HepG2 (cell line): Measurements from ENCODE around the gene S100Z. TPM values are rescaled to one million over a fixed set of nuclear protein-coding genes. Genes with fewer than 3 reads are reported as not detected.

Source experiments
- ATAC-seq: fragments of 200-7000 bp; cut with Tn5 transposase; 3 replicates; pipeline ENCODE4 v1.9.1; 2020; ENCODE audit warnings: mild to moderate bottlenecking, moderate library complexity
- BruUV-seq: library from RNA; stranded (reverse); fragments of 400-500 nt; replicated peaks from 2 replicates; lab custom pipeline; 2021; lab: Mats Ljungman, UMichigan
- CTCF ChIA-PET: fragments of 300-600 bp; formaldehyde crosslinking; extraction: SDS; loops from one replicate; lab custom pipeline; 2021; ENCODE audit warnings: low total read pairs, inconsistent platforms, low intra/inter-chr PET ratio; lab: Yijun Ruan, JAX
- POLR2A ChIA-PET: fragments of 350-600 bp; sonication (Branson Sonifier 250); formaldehyde crosslinking; loops from one replicate; lab custom pipeline; 2020; ENCODE audit warnings: antibody characterized with exemption, inconsistent platforms; lab: Yijun Ruan, JAX
- DNase-seq: peaks from one replicate; pipeline ENCODE4 v3.0.0-alpha.2; 2015; ENCODE audit warnings: low spot score
- FAIRE-seq: peaks from 3 replicates; lab custom pipeline; 2011; peaks lifted over from hg19 to GRCh38; lab: Jason Lieb, UNC
- H2AFZ ChIP-seq: one replicate; pipeline ENCODE4 v1.6.1; 2011; ENCODE audit warnings: low read length, inconsistent platforms
- H3K27ac ChIP-seq: fragments of 300-600 bp; 3 replicates; pipeline ENCODE4 v1.8.0; 2011; ENCODE audit warnings: mixed run types, mild to moderate bottlenecking, mixed read lengths, low read length, inconsistent platforms; ENCODE audit not compliant: insufficient read depth; ENCODE audit errors: extremely low read length
- H3K27me3 ChIP-seq, 2 experiments: fragments of 200-600 bp in 1 of 2; 2 replicates in 1 of 2; 3 replicates in 1 of 2; pipeline versions ENCODE4 v1.6.0 to v1.8.0; 2011; ENCODE audit warnings: low read length in 2 of 2, mild to moderate bottlenecking in 2 of 2, moderate library complexity in 2 of 2, inconsistent platforms in 1 of 2; ENCODE audit not compliant: insufficient read depth in 2 of 2, control insufficient read depth in 1 of 2
- H3K36me3 ChIP-seq, 2 experiments: fragments of 200-600 bp in 1 of 2; replicated peaks in 1 of 2; 2 replicates in 1 of 2; 3 replicates in 1 of 2; pipeline versions ENCODE4 v1.5.1 to v1.8.0; 2011; ENCODE audit warnings: low read length in 2 of 2, inconsistent platforms in 1 of 2; ENCODE audit not compliant: insufficient read depth in 2 of 2, control insufficient read depth in 1 of 2
- H3K4me1 ChIP-seq: 2 replicates; pipeline ENCODE4 v1.5.1; 2012; ENCODE audit warnings: low read length, inconsistent platforms; ENCODE audit not compliant: insufficient read depth
- H3K4me2 ChIP-seq: 2 replicates; pipeline ENCODE4 v1.6.0; 2011; ENCODE audit warnings: low read depth, low read length, inconsistent platforms
- H3K4me3 ChIP-seq, 3 experiments: fragments of 200-600 bp in 1 of 3; sonication (generic), shearing (Covaris generic) in 1 of 3; replicated peaks in 1 of 3; 2 replicates each; pipeline ENCODE4 v1.5.1; 2011 to 2016; ENCODE audit warnings: low read length in 3 of 3, inconsistent platforms in 2 of 3, low read depth in 2 of 3, mild to moderate bottlenecking in 2 of 3, control low read depth in 1 of 3, mixed read lengths in 1 of 3; ENCODE audit not compliant: insufficient read depth in 1 of 3
- H3K79me2 ChIP-seq: one replicate; pipeline ENCODE4 v1.6.1; 2011; ENCODE audit warnings: low read length, inconsistent platforms; ENCODE audit not compliant: insufficient read depth
- H3K9ac ChIP-seq: 2 replicates; pipeline ENCODE4 v1.6.0; 2011; ENCODE audit warnings: mild to moderate bottlenecking, low read depth, low read length, inconsistent platforms; ENCODE audit not compliant: insufficient read depth
- H3K9me3 ChIP-seq: 2 replicates; pipeline ENCODE4 v1.5.1; 2012; ENCODE audit warnings: mild to moderate bottlenecking, low read length
- H4K20me1 ChIP-seq: 2 replicates; pipeline ENCODE4 v1.6.0; 2011; ENCODE audit warnings: inconsistent platforms, mild to moderate bottlenecking, low read length, moderate library complexity; ENCODE audit not compliant: insufficient read depth
- DNMT3B ChIP-seq: conservative IDR thresholded peaks from 2 replicates; pipeline ENCODE4 v1.6.1; 2016; ENCODE audit warnings: missing biosample characterization, control low read depth
- FOXO1 ChIP-seq: sonication (generic); formaldehyde crosslinking; IDR thresholded peaks from 2 replicates; pipeline ENCODE4 v1.4.0; 2020; ENCODE audit warnings: missing genetic modification reagents
- MTA3 ChIP-seq: sonication (generic); formaldehyde crosslinking; IDR thresholded peaks from 2 replicates; pipeline ENCODE4 v1.4.0; 2020; ENCODE audit warnings: missing genetic modification reagents
- NAIF1 ChIP-seq: sonication (generic); formaldehyde crosslinking; IDR thresholded peaks from 2 replicates; pipeline ENCODE4 v1.5.0; 2020; ENCODE audit warnings: mild to moderate bottlenecking, missing genetic modification reagents, borderline replicate concordance
- POLR2AphosphoS5 ChIP-seq: IDR thresholded peaks from 2 replicates; pipeline ENCODE4 v1.6.1; 2012; ENCODE audit warnings: low read depth, low read length
- PTBP1 ChIP-seq: fragments of 200-400 bp; formaldehyde crosslinking; IDR thresholded peaks from 2 replicates; pipeline ENCODE4 v1.6.1; 2018; ENCODE audit warnings: low read length, low read depth; ENCODE audit not compliant: poor library complexity, severe bottlenecking
- RBAK ChIP-seq: sonication (generic); formaldehyde crosslinking; IDR thresholded peaks from 2 replicates; pipeline ENCODE4 v1.5.1; 2020; ENCODE audit warnings: mild to moderate bottlenecking, missing genetic modification reagents
- SIX1 ChIP-seq: sonication (generic); formaldehyde crosslinking; IDR thresholded peaks from 2 replicates; pipeline ENCODE4 v1.4.0; 2020; ENCODE audit warnings: missing genetic modification reagents, borderline replicate concordance
- SMAD1 ChIP-seq: sonication (generic); formaldehyde crosslinking; IDR thresholded peaks from 2 replicates; pipeline ENCODE4 v1.4.0; 2020; ENCODE audit warnings: missing genetic modification reagents, low read depth, mild to moderate bottlenecking, borderline replicate concordance
- SRSF9 ChIP-seq: fragments of 200-400 bp; formaldehyde crosslinking; IDR thresholded peaks from 2 replicates; pipeline ENCODE4 v1.6.1; 2018; ENCODE audit warnings: borderline replicate concordance, mild to moderate bottlenecking, low read depth, low read length; ENCODE audit not compliant: insufficient read depth, poor library complexity, severe bottlenecking
- WIZ ChIP-seq: sonication (generic); formaldehyde crosslinking; IDR thresholded peaks from 2 replicates; pipeline ENCODE4 v1.5.1; 2020; ENCODE audit warnings: mild to moderate bottlenecking, missing genetic modification reagents
- ZEB1 ChIP-seq: IDR thresholded peaks from 2 replicates; pipeline ENCODE4 v1.6.1; 2012; ENCODE audit warnings: mild to moderate bottlenecking, low read depth, inconsistent platforms; ENCODE audit not compliant: insufficient replicate concordance
- ZNF720 ChIP-seq: sonication (generic); formaldehyde crosslinking; IDR thresholded peaks from 2 replicates; pipeline ENCODE4 v1.4.0; 2020; ENCODE audit warnings: missing genetic modification reagents
- ZNF776 ChIP-seq: sonication (generic); formaldehyde crosslinking; IDR thresholded peaks from 2 replicates; pipeline ENCODE4 v1.4.0; 2020; ENCODE audit warnings: mild to moderate bottlenecking, missing genetic modification reagents
- ZSCAN25 ChIP-seq: sonication (generic); formaldehyde crosslinking; IDR thresholded peaks from 2 replicates; pipeline ENCODE4 v1.8.0; 2022; ENCODE audit warnings: mild to moderate bottlenecking, missing genetic modification reagents
- ZZZ3 ChIP-seq: sonication (generic); formaldehyde crosslinking; IDR thresholded peaks from 2 replicates; pipeline ENCODE4 v1.4.0; 2020; ENCODE audit warnings: missing genetic modification reagents, mild to moderate bottlenecking, borderline replicate concordance
- WGBS: methylation state at CpG from one replicate; pipeline ENCODE4 v1.1.6; 2017; ENCODE audit warnings: low lambda C conversion rate; 5-methylcytosine and 5-hydroxymethylcytosine counted together
- in situ Hi-C: cut with HindIII; loops from 2 replicates; pipeline ENCODE4 v1.10.0; 2017; ENCODE audit warnings: low pct_unique_long_range_greater_than_20kb; ENCODE audit not compliant: extremely low pct_ligation_motif_present
- intact Hi-C: fragments of 100-400 bp; cut with micrococcal nuclease; formaldehyde crosslinking; loops from one replicate; pipeline ENCODE4 v1.10.0; 2022; ENCODE audit not compliant: unreplicated experiment
- polyA plus RNA-seq, 8 experiments: library from polyadenylated mRNA; depleted of rRNA in 3 of 8; stranded (reverse) in 7 of 8; unstranded in 1 of 8; fragments of >200 nt; fragmentation: Illumina TruSeq in 4 of 8; extraction: Trizol in 4 of 8; gene quantifications; 2 replicates each; pipeline versions ENCODE4 v1.2.1 to v1.2.3, GENCODE V29; 2011 to 2016; ENCODE audit warnings: low read depth in 4 of 8, missing spikeins in 1 of 8, mixed read lengths in 1 of 8; ENCODE audit not compliant: insufficient read depth in 1 of 8
- total RNA-seq, 5 experiments: library from RNA; depleted of rRNA; stranded (reverse); fragments of >200 nt; fragmentation: Illumina TruSeq; extraction: Trizol; gene quantifications; 2 replicates each; pipeline ENCODE4 v1.2.3, GENCODE V29; 2016; ENCODE audit warnings: low read depth in 1 of 5
- TF ChIP-seq, protein P1 (sequence below): sonication (generic); formaldehyde crosslinking; IDR thresholded peaks from one replicate; pipeline ENCODE4 v1.5.1; 2020; ENCODE audit warnings: mild to moderate bottlenecking, missing genetic modification reagents; ENCODE audit errors: not compliant biosample characterization
- TF ChIP-seq, protein P2 (sequence below): sonication (generic); formaldehyde crosslinking; IDR thresholded peaks from 2 replicates; pipeline ENCODE4 v1.8.1; 2022; ENCODE audit warnings: mild to moderate bottlenecking, missing genetic modification reagents

The S100Z gene
- total and polyA plus RNA-seq, 2 of the 13 experiments (the other 11 are each of a cell fraction or from before 2014, with no cell fraction given), result 0.22 TPM; not detected in 1

DNA sequence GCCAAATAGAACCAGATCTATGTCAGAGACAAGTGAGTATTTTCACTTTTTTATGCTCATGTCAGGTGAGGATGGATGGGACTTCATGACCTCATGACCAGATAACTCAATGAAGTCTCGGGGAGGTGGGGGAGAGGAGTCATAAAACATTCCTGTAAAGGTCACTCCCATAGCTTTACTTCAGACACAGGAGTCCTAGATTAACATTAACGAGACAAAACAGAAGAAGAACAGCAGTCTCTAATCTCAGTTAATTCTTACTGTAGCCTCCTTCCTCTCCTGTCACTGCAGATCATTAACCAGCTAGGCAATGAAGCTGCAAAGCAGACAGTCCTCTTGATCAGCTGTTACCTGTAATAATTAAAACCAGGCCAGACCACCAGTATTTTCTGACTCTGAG is 114.2 kb downstream of the S100Z start:
- Histone ChIP-seq H3K4me1 (no peaks in the 10 kb centered on the region), H3K9me3 (no peaks in the 10 kb centered on the region), H3K27me3 (peaks cover 2 to 28% of the 10 kb centered on the region in 2 experiments; a peak in 4 of 5 replicates), H4K20me1 (no peaks in the 10 kb centered on the region; the same call in 1 of the 2 replicates), H3K79me2 (no peaks in the 10 kb centered on the region), H3K36me3 (no peaks in the 10 kb centered on the region), H3K27ac (no peak overlapping the region), H3K9ac (no peak overlapping the region), H2AFZ (no peak overlapping the region), H3K4me3 (no peak overlapping the region), H3K4me2 (no peak overlapping the region)
- ATAC-seq (no peak), FAIRE-seq (no peak), DNase-seq (no peak)
- CTCF ChIA-PET, result no interaction called here
- POLR2A ChIA-PET, result no interaction called here
- WGBS, result 0% methylated on average over 2 of the region's 2 CpGs
- in situ Hi-C loops, result no loop called here
- intact Hi-C loops, result no loop called here
- BruUV-seq, result no TSS peak
- TF ChIP-seq ZEB1 (no peak), DNMT3B (no peak), SMAD1 (CRISPR knock-in tag) (no peak), ZNF776 (no peak), SIX1 (CRISPR knock-in tag) (no peak), NAIF1 (no peak), SRSF9 (no peak), ZNF720 (CRISPR knock-in tag) (no peak), POLR2AphosphoS5 (no peak), ZSCAN25 (CRISPR knock-in tag) (no peak), FOXO1 (CRISPR knock-in tag) (no peak), MTA3 (CRISPR knock-in tag) (no peak), PTBP1 (no peak), RBAK (no peak), WIZ (CRISPR knock-in tag) (no peak), ZZZ3 (CRISPR knock-in tag) (no peak)
- TF ChIP-seq, protein P1, sequence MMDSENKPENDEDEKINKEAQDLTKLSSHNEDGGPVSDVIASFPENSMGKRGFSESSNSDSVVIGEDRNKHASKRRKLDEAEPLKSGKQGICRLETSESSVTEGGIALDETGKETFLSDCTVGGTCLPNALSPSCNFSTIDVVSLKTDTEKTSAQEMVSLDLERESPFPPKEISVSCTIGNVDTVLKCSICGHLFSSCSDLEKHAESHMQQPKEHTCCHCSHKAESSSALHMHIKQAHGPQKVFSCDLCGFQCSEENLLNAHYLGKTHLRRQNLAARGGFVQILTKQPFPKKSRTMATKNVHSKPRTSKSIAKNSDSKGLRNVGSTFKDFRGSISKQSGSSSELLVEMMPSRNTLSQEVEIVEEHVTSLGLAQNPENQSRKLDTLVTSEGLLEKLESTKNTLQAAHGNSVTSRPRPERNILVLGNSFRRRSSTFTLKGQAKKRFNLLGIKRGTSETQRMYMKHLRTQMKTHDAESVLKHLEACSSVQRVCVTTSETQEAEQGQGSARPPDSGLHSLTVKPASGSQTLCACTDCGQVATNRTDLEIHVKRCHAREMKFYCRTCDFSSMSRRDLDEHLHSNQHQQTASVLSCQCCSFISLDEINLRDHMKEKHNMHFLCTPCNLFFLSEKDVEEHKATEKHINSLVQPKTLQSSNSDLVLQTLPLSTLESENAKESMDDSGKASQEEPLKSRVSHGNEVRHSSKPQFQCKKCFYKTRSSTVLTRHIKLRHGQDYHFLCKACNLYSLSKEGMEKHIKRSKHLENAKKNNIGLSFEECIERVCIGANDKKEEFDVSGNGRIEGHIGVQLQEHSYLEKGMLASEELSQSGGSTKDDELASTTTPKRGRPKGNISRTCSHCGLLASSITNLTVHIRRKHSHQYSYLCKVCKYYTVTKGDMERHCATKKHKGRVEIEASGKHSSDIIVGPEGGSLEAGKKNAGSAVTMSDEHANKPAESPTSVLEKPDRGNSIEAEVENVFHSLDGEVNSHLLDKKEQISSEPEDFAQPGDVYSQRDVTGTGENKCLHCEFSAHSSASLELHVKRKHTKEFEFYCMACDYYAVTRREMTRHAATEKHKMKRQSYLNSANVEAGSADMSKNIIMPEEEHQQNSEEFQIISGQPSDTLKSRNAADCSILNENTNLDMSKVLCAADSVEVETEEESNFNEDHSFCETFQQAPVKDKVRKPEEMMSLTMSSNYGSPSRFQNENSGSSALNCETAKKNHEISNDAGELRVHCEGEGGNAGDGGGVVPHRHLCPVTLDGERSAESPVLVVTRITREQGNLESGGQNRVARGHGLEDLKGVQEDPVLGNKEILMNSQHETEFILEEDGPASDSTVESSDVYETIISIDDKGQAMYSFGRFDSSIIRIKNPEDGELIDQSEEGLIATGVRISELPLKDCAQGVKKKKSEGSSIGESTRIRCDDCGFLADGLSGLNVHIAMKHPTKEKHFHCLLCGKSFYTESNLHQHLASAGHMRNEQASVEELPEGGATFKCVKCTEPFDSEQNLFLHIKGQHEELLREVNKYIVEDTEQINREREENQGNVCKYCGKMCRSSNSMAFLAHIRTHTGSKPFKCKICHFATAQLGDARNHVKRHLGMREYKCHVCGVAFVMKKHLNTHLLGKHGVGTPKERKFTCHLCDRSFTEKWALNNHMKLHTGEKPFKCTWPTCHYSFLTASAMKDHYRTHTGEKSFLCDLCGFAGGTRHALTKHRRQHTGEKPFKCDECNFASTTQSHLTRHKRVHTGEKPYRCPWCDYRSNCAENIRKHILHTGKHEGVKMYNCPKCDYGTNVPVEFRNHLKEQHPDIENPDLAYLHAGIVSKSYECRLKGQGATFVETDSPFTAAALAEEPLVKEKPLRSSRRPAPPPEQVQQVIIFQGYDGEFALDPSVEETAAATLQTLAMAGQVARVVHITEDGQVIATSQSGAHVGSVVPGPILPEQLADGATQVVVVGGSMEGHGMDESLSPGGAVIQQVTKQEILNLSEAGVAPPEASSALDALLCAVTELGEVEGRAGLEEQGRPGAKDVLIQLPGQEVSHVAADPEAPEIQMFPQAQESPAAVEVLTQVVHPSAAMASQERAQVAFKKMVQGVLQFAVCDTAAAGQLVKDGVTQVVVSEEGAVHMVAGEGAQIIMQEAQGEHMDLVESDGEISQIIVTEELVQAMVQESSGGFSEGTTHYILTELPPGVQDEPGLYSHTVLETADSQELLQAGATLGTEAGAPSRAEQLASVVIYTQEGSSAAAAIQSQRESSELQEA (CRISPR knock-in tag), result no peak
- TF ChIP-seq, protein P2, sequence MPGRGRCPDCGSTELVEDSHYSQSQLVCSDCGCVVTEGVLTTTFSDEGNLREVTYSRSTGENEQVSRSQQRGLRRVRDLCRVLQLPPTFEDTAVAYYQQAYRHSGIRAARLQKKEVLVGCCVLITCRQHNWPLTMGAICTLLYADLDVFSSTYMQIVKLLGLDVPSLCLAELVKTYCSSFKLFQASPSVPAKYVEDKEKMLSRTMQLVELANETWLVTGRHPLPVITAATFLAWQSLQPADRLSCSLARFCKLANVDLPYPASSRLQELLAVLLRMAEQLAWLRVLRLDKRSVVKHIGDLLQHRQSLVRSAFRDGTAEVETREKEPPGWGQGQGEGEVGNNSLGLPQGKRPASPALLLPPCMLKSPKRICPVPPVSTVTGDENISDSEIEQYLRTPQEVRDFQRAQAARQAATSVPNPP (CRISPR knock-in tag), result no peak
